Measurements from ENCODE around the gene SPSB1.

SPSB1 gene

DNA sequence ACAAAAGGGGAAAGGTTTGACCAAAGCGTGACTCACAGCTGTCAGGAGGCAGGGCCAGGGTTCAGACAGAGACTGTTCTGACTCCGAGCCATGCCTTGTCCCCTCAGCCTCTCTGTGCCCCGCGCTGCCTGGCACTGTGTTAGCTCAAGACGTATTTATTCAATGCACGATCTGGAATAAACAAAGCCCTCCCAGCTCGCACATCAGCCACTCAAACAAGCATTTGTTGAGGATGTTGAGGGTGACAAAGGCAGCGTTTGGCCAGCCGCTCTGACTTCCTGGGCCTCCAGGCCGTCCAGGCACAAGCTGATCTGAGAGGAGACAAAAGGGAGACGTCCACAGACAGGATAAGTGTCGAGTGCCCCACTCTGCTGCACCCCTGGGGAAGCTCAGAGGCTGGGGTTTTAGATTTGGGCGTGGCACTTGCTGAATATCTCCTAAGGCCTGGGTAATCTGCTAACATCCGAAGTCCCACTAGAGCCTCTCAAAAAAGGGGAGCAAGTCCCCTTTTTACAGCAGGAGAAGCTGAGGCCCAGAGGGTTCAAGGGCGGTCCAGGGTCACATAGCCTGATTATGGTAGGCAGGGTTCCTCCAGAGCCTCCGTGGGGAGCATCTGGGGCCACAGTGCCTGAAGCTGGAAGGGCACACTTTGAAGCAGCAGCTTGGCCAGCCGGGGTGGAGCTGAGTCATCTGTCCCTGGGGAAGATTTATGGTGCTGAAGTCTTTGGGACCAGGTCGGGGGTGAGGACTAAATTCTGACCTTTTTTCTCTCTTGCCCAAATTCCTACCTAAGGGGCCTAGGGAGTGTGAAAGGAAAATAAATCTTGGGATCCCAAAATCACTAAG, 95.9 kb downstream of the SPSB1 start:
- H3K36me3 ChIP-seq: no peaks in the 10 kb centered on the region
- H3K9ac ChIP-seq: peak overlapping the region in 5 of 11 experiments; percentile 1 to 55 (median 20); a peak in 5 of 22 replicates
- H3K4me1 ChIP-seq: peaks cover 17 to 35% (median 27%) of the 10 kb centered on the region in 10 experiments
- no peak for TF ChIP-seq Cebpa-rat (IDR thresholded peaks at IDR 0.05)
- H4K20me1 ChIP-seq: no peaks in the 10 kb centered on the region
- peak overlapping the region in 4 of 11 experiments; percentile 12 to 38 (median 28); a peak in 5 of 22 replicates for H3K27ac ChIP-seq
- no peaks in the 10 kb centered on the region for H3K9me3 ChIP-seq (replicated peaks in 1 of 11)
- H3K4me2 ChIP-seq: peak overlapping the region; percentile 41 to 73 (median 64)
- no peak overlapping the region for H3K4me3 ChIP-seq
- H3K27me3 ChIP-seq: no peaks in the 10 kb centered on the region

GRCh38 chr1:9389968-9390367, 97.3 kb downstream of the SPSB1 start:
- Histone ChIP-seq H3K36me3 (no peaks in the 10 kb centered on the region), H3K9me3 (replicated peaks in 1 of 11) (peaks cover 2 to 8% (median 5%) of the 10 kb centered on the region in 11 experiments; a peak in 15 of 22 replicates), H3K4me1 (peaks cover 20 to 40% (median 29%) of the 10 kb centered on the region in 10 experiments), H3K4me3 (no peak overlapping the region), H3K9ac (no peak overlapping the region), H4K20me1 (no peaks in the 10 kb centered on the region), H3K4me2 (no peak overlapping the region), H3K27ac (no peak overlapping the region), H3K27me3 (no peaks in the 10 kb centered on the region)
- TF ChIP-seq Cebpa-rat (IDR thresholded peaks at IDR 0.05): no peak

- Histone ChIP-seq H3K4me3 (no peak overlapping the region), H3K36me3 (no peaks in the 10 kb centered on the region), H3K4me1 (peaks cover 17 to 32% (median 26%) of the 10 kb centered on the region in 10 experiments), H3K4me2 (peak overlapping the region in 2 of 11 experiments; percentile 32 to 35; a peak in 2 of 22 replicates), H4K20me1 (no peaks in the 10 kb centered on the region), H3K27me3 (no peaks in the 10 kb centered on the region), H3K9me3 (replicated peaks in 1 of 11) (peaks cover 5 to 14% (median 8%) of the 10 kb centered on the region in 11 experiments; a peak in 15 of 22 replicates), H3K27ac (no peak overlapping the region), H3K9ac (no peak overlapping the region)
- no peak for TF ChIP-seq Cebpa-rat (IDR thresholded peaks at IDR 0.05)
Measured at GRCh38 chr1:9391620-9392019, 98.9 kb downstream of the SPSB1 start.

GRCh38 chr1:9394010-9394409, 101.3 kb downstream of the SPSB1 start:
- Histone ChIP-seq H3K4me2 (peak overlapping the region in 5 of 11 experiments; percentile 5 to 26 (median 13); a peak in 5 of 22 replicates), H3K9ac (no peak overlapping the region), H3K36me3 (no peaks in the 10 kb centered on the region), H3K4me1 (peaks cover 23 to 43% (median 36%) of the 10 kb centered on the region in 10 experiments), H3K27me3 (0 out of 22 replicates have a peak, but pooled peaks cover 0 to 5% (median 0%) of the 10 kb centered on the region in 11 experiments), H3K9me3 (replicated peaks in 1 of 11) (peaks cover 5 to 14% (median 8%) of the 10 kb centered on the region in 11 experiments; a peak in 15 of 22 replicates), H4K20me1 (no peaks in the 10 kb centered on the region), H3K27ac (no peak overlapping the region), H3K4me3 (no peak overlapping the region)
- no peak for TF ChIP-seq Cebpa-rat (IDR thresholded peaks at IDR 0.05)

DNA sequence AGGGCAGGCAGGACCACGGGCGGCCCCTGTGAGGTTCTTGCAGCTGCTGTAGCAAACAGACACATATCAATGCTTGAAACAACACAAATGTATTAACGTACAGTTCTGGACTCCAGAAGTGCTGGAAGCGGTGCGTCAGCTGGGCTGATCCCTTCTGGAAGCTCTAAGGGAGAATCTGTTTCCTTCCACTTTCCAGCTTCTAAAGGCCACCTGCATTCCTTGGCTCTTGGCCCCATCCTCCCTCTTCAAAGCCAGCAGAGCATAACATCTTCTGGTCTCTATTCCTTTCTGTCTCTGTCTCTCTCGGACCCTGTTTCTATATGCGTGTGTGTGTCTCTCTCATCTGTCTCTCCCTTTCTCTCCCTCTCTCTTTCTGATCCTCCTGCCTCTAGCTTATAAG, 102.3 kb downstream of the SPSB1 start:
- 0 out of 22 replicates have a peak, but pooled peaks cover 0 to 12% (median 0%) of the 10 kb centered on the region in 11 experiments for H3K27me3 ChIP-seq

DNA sequence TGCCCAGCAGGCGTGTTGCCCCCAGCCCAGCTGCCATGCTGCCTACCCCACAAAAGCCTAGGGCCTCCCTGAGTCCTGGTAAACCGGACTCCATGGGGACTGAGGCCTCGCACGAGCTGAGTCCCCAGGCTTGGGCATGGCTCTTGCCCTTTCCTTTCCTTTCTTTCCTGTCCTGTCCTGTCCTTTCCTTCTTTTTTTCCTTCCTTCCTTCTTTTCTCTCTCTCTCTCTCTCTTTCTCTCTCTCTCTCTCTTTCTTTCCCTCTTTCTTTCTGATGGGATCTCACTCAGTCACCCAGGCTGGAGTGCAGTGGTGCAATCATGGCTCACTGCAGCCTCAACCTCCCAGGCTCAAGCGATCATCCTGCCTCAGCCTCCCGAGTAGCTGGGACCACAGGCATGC, 104.4 kb downstream of the SPSB1 start:
- H4K20me1 ChIP-seq: peaks cover 0 to 18% (median 0%) of the 10 kb centered on the region in 11 experiments; a peak in 3 of 22 replicates
- H3K27ac ChIP-seq: peak overlapping the region in 6 of 11 experiments; percentile 65 to 87 (median 72); a peak in 11 of 22 replicates

More for the DNA sequence above, 102.3 kb downstream of the SPSB1 start:
- peaks cover 0 to 5% (median 0%) of the 10 kb centered on the region in 11 experiments; a peak in 3 of 22 replicates for H4K20me1 ChIP-seq
- H3K4me3 ChIP-seq: no peak overlapping the region
- TF ChIP-seq Cebpa-rat (IDR thresholded peaks at IDR 0.05): no peak
- H3K36me3 ChIP-seq: no peaks in the 10 kb centered on the region
- peaks cover 5 to 14% (median 8%) of the 10 kb centered on the region in 11 experiments; a peak in 15 of 22 replicates for H3K9me3 ChIP-seq (replicated peaks in 1 of 11)
- no peak overlapping the region for H3K9ac ChIP-seq
- no peak overlapping the region for H3K4me2 ChIP-seq
- H3K4me1 ChIP-seq: peaks cover 33 to 52% (median 46%) of the 10 kb centered on the region in 10 experiments
- H3K27ac ChIP-seq: no peak overlapping the region

DNA sequence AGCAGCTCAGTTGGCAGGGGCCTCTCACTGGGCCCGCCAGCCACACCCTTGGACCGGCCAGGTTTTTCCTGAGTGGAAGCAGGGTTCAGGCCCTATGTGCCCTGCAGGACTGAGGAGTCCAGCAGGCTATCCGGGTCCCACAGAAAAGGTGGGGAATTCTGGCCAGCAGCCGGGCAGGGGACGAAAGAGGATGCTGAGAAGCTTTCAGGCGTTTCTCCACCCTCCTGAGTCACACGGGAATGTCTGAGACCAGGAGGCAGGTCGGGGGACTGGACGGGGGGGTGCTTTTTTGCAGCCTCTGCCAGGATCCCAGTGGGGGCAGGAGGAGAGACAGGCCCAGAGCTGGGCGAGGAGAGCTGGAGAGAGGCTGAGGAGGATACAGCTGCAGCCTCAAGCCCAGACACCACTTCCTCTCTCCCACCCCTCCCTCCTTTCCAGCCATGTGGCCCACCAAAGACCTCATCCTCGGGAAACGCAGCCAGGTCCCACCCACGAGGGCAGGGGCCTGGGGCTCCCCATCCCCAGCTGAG, 105.4 kb downstream of the SPSB1 start:
- TF ChIP-seq Cebpa-rat (IDR thresholded peaks at IDR 0.05): no peak
- peak overlapping the region in 9 of 11 experiments; percentile 30 to 87 (median 68); a peak in 17 of 22 replicates for H3K27ac ChIP-seq
- peaks cover 0 to 42% (median 0%) of the 10 kb centered on the region in 11 experiments; a peak in 7 of 22 replicates for H3K27me3 ChIP-seq
- peaks cover 40 to 80% (median 74%) of the 10 kb centered on the region in 10 experiments for H3K4me1 ChIP-seq
- H4K20me1 ChIP-seq: peaks cover 0 to 18% (median 0%) of the 10 kb centered on the region in 11 experiments; a peak in 3 of 22 replicates
- H3K4me2 ChIP-seq: peak overlapping the region; percentile 52 to 98 (median 89)
- H3K9ac ChIP-seq: peak overlapping the region in 9 of 11 experiments; percentile 11 to 72 (median 45); a peak in 17 of 22 replicates
- H3K4me3 ChIP-seq: no peak overlapping the region
- no peaks in the 10 kb centered on the region for H3K36me3 ChIP-seq
- H3K9me3 ChIP-seq (replicated peaks in 1 of 11): peaks cover 5 to 14% (median 8%) of the 10 kb centered on the region in 11 experiments; a peak in 15 of 22 replicates

More for the DNA sequence above, 104.4 kb downstream of the SPSB1 start:
- no peaks in the 10 kb centered on the region for H3K36me3 ChIP-seq
- H3K9ac ChIP-seq: peak overlapping the region in 3 of 11 experiments; percentile 51 to 72 (median 71); a peak in 4 of 22 replicates
- peaks cover 5 to 14% (median 8%) of the 10 kb centered on the region in 11 experiments; a peak in 15 of 22 replicates for H3K9me3 ChIP-seq (replicated peaks in 1 of 11)
- no peak for TF ChIP-seq Cebpa-rat (IDR thresholded peaks at IDR 0.05)
- H3K4me3 ChIP-seq: no peak overlapping the region
- peak overlapping the region; percentile 52 to 98 (median 89); a peak in 21 of 22 replicates for H3K4me2 ChIP-seq
- H3K27me3 ChIP-seq: peaks cover 0 to 32% (median 0%) of the 10 kb centered on the region in 11 experiments; a peak in 7 of 22 replicates
- H3K4me1 ChIP-seq: peaks cover 40 to 72% (median 65%) of the 10 kb centered on the region in 10 experiments
